A673 (cell line): ENCODE measurements around the gene PSENEN.

ENCODE experiments used
- CTCF ChIP-seq: fragments of 300-800, 200-600 bp; sonication (generic); conservative IDR thresholded peaks from 2 replicates; pipeline ENCODE4 v1.5.1; 2017; ENCODE audit warnings: low read depth, mild to moderate bottlenecking, antibody characterized with exemption, low read length, moderate library complexity, mixed read lengths
- EZH2 ChIP-seq: fragments of 200-600 bp; sonication (generic); IDR thresholded peaks from 2 replicates; pipeline ENCODE4 v1.6.1; 2017; ENCODE audit warnings: borderline replicate concordance, low read depth, mild to moderate bottlenecking, mixed read lengths, antibody characterized with exemption, low read length; ENCODE audit not compliant: poor library complexity, severe bottlenecking

GRCh38 chr19:35722461-35722860, 23.0 kb upstream of the PSENEN start:
- TF ChIP-seq CTCF (no peak), EZH2 (no peak)
